Activated CD4-positive, alpha-beta T cell treated with anti-CD3 and anti-CD28 coated beads for 36 hours (primary cell): ENCODE measurements around the gene ISG20. TPM values are rescaled to one million over a fixed set of nuclear protein-coding genes. Genes with fewer than 3 reads are reported as not detected.

Source experiments
- microRNA-seq: library from miRNA; unstranded; fragments of <30 nt; microRNA quantifications from one replicate; pipeline ENCODE4 v1.2.0, GENCODE V29; 2021; ENCODE audit warnings: borderline replicate concordance
- total RNA-seq, 2 experiments: library from RNA; stranded (reverse); gene quantifications; one replicate each; pipeline ENCODE4 v1.2.3, GENCODE V29; 2021

The ISG20 gene
- total RNA-seq, 2 experiments from 2014 or later: 107 to 120 TPM

Small RNAs within 50 kb of the gene (microRNA-seq; reads per million reads assigned to microRNA genes)
- 1.1 reads per million for gene MIR1179
- gene MIR3529: not detected
- not detected for gene MIR7-2

Other genes with a start within 250 kb of the ISG20 start
- gene MRPL46, start 171.6 kb upstream of the ISG20 start, total RNA-seq: 10 to 100 TPM; 31.0 to 35.6 TPM
- 10 to 100 TPM; 58.3 to 67.1 TPM for gene MRPS11, start 171.3 kb upstream of the ISG20 start, total RNA-seq
- gene DET1, start 92.3 kb upstream of the ISG20 start, total RNA-seq: 1 to 10 TPM; 2.7 to 3.0 TPM
- gene AEN, start 17.7 kb upstream of the ISG20 start, total RNA-seq: 10 to 100 TPM; 42.8 to 52.9 TPM
- not detected for gene ACAN, start 164.4 kb downstream of the ISG20 start, total RNA-seq